Measurements from ENCODE around the gene SLC51B. TPM values are rescaled to one million over a fixed set of nuclear protein-coding genes. Genes with fewer than 3 reads are reported as not detected.

SLC51B gene
- total and polyA plus RNA-seq, 10 of the 15 experiments (the other 5 are each of a cell fraction or from before 2014, with no cell fraction given), result 0.05 to 0.17 (median 0.13) TPM; not detected in 7

GRCh38 chr15:65095747-65096104 is 50.5 kb downstream of the SLC51B start (continued):
- TF ChIP-seq ZBTB11 (CRISPR knock-in tag; IDR thresholded peaks at IDR 0.05), result no peak
- no peak for TF ChIP-seq SIN3A (IDR thresholded peaks at IDR 0.05; ENCODE audit: low read depth, low read length)
- TF ChIP-seq POU2F2 (IDR thresholded peaks at IDR 0.05; ENCODE audit: borderline replicate concordance, low read depth, low read length), result no peak

GRCh38 chr15:65096481-65097385 is 51.5 kb downstream of the SLC51B start:
- in situ Hi-C loops (cut with MboI), result no loop called here
- POLR2A ChIA-PET, result interaction anchor here (0.6 kb wide), 1 partner anchor 187 kb away, joined by 4 read pairs; no protein-coding TSS in a partner anchor
- H3K9ac ChIP-seq (ENCODE audit: control insufficient read depth, insufficient read depth, low read length), result no peak overlapping the region

More at GRCh38 chr15:65096481-65097385, 51.5 kb downstream of the SLC51B start:
- no peak overlapping the region for H2AFZ ChIP-seq (ENCODE audit: control insufficient read depth, low read depth, low read length)
- no TSS peak for BruUV-seq (replicated peaks)
- 94% methylated on average over 6 of the region's 6 CpGs for WGBS (ENCODE audit: insufficient coverage, insufficient replicate concordance, low lambda C conversion rate, missing lambda C conversion rate)
- ChIA-PET RAD21 (ENCODE audit: unreplicated experiment) (no interaction called here), CTCF (no interaction called here), SMC1A (ENCODE audit: uncharacterized antibody, unreplicated experiment) (no interaction called here)
- TF ChIP-seq ZNF384 (IDR thresholded peaks at IDR 0.05; ENCODE audit: borderline replicate concordance, low read depth, low read length), result no peak
- no peak for TF ChIP-seq PML (IDR thresholded peaks at IDR 0.05; ENCODE audit: low read length)
- TF ChIP-seq PAX8 (IDR thresholded peaks at IDR 0.05), result no peak
- no peak for ATAC-seq
- H3K4me2 ChIP-seq (ENCODE audit: control insufficient read depth, insufficient read depth), result no peak overlapping the region
- peaks cover 3 to 4% of the 10 kb centered on the region in 2 experiments; a peak in 2 of 4 replicates for H3K36me3 ChIP-seq (ENCODE audit: control insufficient read depth in 2 of 2, insufficient read depth in 2 of 2, low read length in 1 of 2)
- H3K27me3 ChIP-seq (replicated peaks in 1 of 2; ENCODE audit: control insufficient read depth in 2 of 2, insufficient read depth in 2 of 2, low read length in 1 of 2), result no peaks in the 10 kb centered on the region
- intact Hi-C loops (cut with micrococcal nuclease; ENCODE audit: unreplicated experiment), result no loop called here
- DNase-seq (ENCODE audit: low read depth, low spot score), result no peak
- H4K20me1 ChIP-seq (ENCODE audit: control insufficient read depth, insufficient read depth), result no peaks in the 10 kb centered on the region
- no peak overlapping the region for H3K27ac ChIP-seq (ENCODE audit: control insufficient read depth, insufficient read depth)
- no peaks in the 10 kb centered on the region for H3K79me2 ChIP-seq (ENCODE audit: control insufficient read depth, insufficient read depth, low read length)
- FAIRE-seq, result no peak
- no peaks in the 10 kb centered on the region for H3K9me3 ChIP-seq (replicated peaks; ENCODE audit: control insufficient read depth, insufficient read depth, low read length)
- no peaks in the 10 kb centered on the region for H3K4me1 ChIP-seq (ENCODE audit: control insufficient read depth, insufficient read depth, low read length)
- H3K4me3 ChIP-seq, result no peak overlapping the region
